Measurements from ENCODE around the gene DNAH2.

- TF ChIP-seq RAD21 (conservative IDR thresholded peaks at IDR 0.05) (no peak), CTCF (IDR thresholded peaks at IDR 0.05; ENCODE audit: poor library complexity, severe bottlenecking) (no peak), POLR2AphosphoS5 (IDR thresholded peaks at IDR 0.05) (no peak), EZH2 (IDR thresholded peaks at IDR 0.05; ENCODE audit: borderline replicate concordance, insufficient read depth, low read length, poor library complexity, severe bottlenecking) (no peak), TAF1 (IDR thresholded peaks at IDR 0.05; ENCODE audit: low read depth) (no peak), EP300 (conservative IDR thresholded peaks at IDR 0.05; ENCODE audit: poor library complexity, severe bottlenecking) (no peak), SMC3 (conservative IDR thresholded peaks at IDR 0.05; ENCODE audit: poor library complexity) (no peak), REST (IDR thresholded peaks at IDR 0.05; ENCODE audit: borderline replicate concordance) (no peak)
Measured at GRCh38 chr17:7848131-7848579, 130.6 kb downstream of the DNAH2 start.
